ENCODE data around the gene CLDN6. TPM values are rescaled to one million over a fixed set of nuclear protein-coding genes. Genes with fewer than 3 reads are reported as not detected.

The CLDN6 gene
- total RNA-seq, 1 donor from 2014 or later: not detected

- no peak for DNase-seq (ENCODE audit: low read depth in 2 of 2)
These were observed 45.8 kb downstream of the CLDN6 start for GRCh38 chr16:2971985-2972784.

GRCh38 chr16:2971134-2971984 is 46.6 kb downstream of the CLDN6 start:
- DNase-seq (ENCODE audit: low read depth in 2 of 2): no peak

GRCh38 chr16:2970563-2970962 is 47.4 kb downstream of the CLDN6 start:
- no peak for DNase-seq (ENCODE audit: low read depth in 2 of 2)

- DNase-seq (ENCODE audit: low read depth in 2 of 2): peak in 1 of 2 donors; percentile 32
These were observed 48.1 kb downstream of the CLDN6 start for GRCh38 chr16:2969545-2970521.

DNA sequence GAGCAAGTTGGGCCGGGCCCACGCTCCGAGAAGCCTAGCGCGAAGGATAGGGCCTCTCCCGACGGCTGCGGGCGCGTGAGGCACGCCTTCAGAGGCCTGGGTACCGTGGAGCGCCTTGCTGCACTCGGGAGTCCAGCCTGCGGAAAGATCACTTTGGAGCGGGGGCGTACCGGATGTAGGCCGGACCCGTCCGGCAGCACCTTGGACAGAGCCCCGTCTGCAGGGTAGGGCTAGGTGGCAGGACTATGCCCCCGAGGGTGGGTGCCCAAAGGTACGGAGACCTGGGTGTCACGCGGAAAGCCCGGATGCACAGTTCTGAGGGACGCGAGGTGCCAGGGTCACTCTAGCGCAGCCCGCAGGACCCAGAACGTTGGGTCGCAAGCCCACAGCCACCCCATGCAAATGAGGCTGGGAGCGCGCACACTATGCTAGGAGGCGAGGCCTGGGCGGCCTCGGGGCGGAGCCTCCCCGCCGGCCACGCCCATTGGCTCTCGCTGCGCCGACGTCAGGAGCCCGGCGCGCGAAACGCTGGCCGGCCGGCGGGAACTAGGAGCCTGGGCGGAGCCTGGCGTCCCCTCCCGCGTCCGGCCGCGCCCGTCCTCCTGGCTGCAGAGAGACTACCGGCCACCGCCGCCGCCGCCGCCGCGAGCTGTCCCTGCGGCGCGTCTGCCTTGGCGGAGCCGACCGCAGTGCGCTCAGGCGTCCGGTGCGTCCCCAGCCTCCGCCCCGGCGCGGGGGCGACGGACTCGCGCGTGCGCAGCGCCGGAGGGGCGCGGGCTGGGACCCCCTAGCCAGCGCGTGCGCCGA is 49.0 kb downstream of the CLDN6 start, which contains the start of gene PAQR4:
PAQR4 (plus strand) TSS at position 611 of the 807 bp plus-strand sequence. CDS start 327 bp downstream, outside the sequence.
- DNase-seq (ENCODE audit: low read depth in 2 of 2): peak; percentile 87 to 91

- DNase-seq (ENCODE audit: low read depth in 2 of 2): no peak
These were observed 49.6 kb downstream of the CLDN6 start for GRCh38 chr16:2968368-2968737.

- DNase-seq (ENCODE audit: low read depth in 2 of 2): no peak
These were observed 50.2 kb downstream of the CLDN6 start for GRCh38 chr16:2967721-2968161.

DNA sequence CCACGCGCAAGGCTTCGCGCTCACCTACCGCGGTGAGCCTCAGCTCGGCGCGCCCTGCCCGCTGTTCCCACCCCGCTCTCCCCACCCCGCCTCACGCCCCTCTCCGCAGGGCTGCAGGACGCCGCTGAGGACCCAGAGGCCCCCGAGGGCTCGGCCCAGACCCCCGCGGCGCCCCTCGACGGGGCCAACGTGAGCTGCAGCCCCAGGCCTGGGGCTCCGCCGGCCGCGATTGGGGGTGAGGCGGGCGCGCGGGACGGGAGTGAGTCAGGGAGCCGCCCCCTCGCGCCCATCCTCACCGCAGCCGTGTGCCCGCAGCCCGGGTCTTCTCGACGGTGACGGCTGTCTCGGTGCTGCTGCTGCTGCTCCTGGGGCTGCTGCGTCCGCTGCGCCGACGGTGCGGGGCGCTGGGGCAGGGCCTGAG is 50.8 kb downstream of the CLDN6 start:
- no peak for DNase-seq (ENCODE audit: low read depth in 2 of 2)

DNA sequence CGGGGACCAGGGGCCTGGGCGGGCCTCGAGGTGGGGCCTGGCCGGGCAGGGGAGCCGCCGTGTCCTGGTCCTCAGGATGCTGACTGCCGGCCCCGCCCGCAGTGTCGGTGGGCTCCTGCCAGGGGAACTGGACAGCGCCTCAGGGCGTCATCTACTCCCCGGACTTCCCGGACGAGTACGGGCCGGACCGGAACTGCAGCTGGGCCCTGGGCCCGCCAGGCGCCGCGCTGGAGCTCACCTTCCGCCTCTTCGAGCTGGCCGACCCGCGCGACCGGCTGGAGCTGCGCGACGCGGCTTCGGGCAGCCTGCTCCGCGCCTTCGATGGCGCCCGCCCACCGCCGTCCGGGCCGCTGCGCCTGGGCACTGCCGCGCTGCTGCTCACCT is 51.2 kb downstream of the CLDN6 start:
- no peak for DNase-seq (ENCODE audit: low read depth in 2 of 2)

- no peak for DNase-seq (ENCODE audit: low read depth in 2 of 2)
These were observed 51.8 kb downstream of the CLDN6 start for GRCh38 chr16:2966043-2966807.

Other genes starting within 250 kb of the CLDN6 start
- 289 and 344 TPM in 2 replicates for gene ELOB, start 240.9 kb downstream of the CLDN6 start, total RNA-seq
- gene PRSS33, start 230.6 kb downstream of the CLDN6 start, total RNA-seq: not detected in 2 replicates
- gene PRSS41, start 219.7 kb downstream of the CLDN6 start, total RNA-seq: not detected in 2 replicates
- gene PRSS21, start 200.9 kb downstream of the CLDN6 start, total RNA-seq: 0.40 and 2.2 TPM in 2 replicates
- 0.65 TPM in 1 of 2 replicates, not detected in the other for gene ZG16B, start 187.9 kb downstream of the CLDN6 start, total RNA-seq
- not detected in 2 replicates for gene PRSS22, start 160.0 kb downstream of the CLDN6 start, total RNA-seq
- 28.3 and 32.1 TPM in 2 replicates for gene FLYWCH2, start 135.0 kb downstream of the CLDN6 start, total RNA-seq
- 17.7 and 17.9 TPM in 2 replicates for gene FLYWCH1, start 106.3 kb downstream of the CLDN6 start, total RNA-seq
- gene KREMEN2, start 53.9 kb downstream of the CLDN6 start, total RNA-seq: not detected in 2 replicates
- 2.6 and 4.1 TPM in 2 replicates for gene PAQR4, start 48.8 kb downstream of the CLDN6 start, total RNA-seq
- gene PKMYT1, start 37.7 kb downstream of the CLDN6 start, total RNA-seq: 0.99 and 2.0 TPM in 2 replicates
- gene CLDN9, start 5.3 kb downstream of the CLDN6 start, total RNA-seq: not detected in 2 replicates
- 44.2 and 54.8 TPM in 2 replicates for gene TNFRSF12A, start 2.2 kb upstream of the CLDN6 start, total RNA-seq
- gene HCFC1R1, start 5.8 kb upstream of the CLDN6 start, total RNA-seq: 4.6 and 6.1 TPM in 2 replicates
- 17.2 and 18.3 TPM in 2 replicates for gene THOC6, start 5.9 kb upstream of the CLDN6 start, total RNA-seq
- not detected in 2 replicates for gene BICDL2, start 18.8 kb upstream of the CLDN6 start, total RNA-seq
- gene MMP25, start 28.4 kb upstream of the CLDN6 start, total RNA-seq: under 0.01 TPM in 2 replicates
- 26.2 and 36.6 TPM in 2 replicates for gene IL32, start 47.5 kb upstream of the CLDN6 start, total RNA-seq
- gene ZSCAN10, start 81.1 kb upstream of the CLDN6 start, total RNA-seq: under 0.01 TPM in 1 of 2 replicates, not detected in the other
- 12.3 and 12.6 TPM in 2 replicates for gene ZNF205, start 94.4 kb upstream of the CLDN6 start, total RNA-seq
- gene ZNF213, start 116.8 kb upstream of the CLDN6 start, total RNA-seq: 2.8 and 3.2 TPM in 2 replicates
- not detected in 2 replicates for gene OR1F1, start 170.0 kb upstream of the CLDN6 start, total RNA-seq
- gene ZNF200, start 217.0 kb upstream of the CLDN6 start, total RNA-seq: 7.0 and 10.1 TPM in 2 replicates
- gene MEFV, start 238.4 kb upstream of the CLDN6 start, total RNA-seq: not detected in 2 replicates

Measured in lung microvascular endothelial cell (primary cell).